ENCODE results near the gene ARL3. TPM values are rescaled to one million over a fixed set of nuclear protein-coding genes. Genes with fewer than 3 reads are reported as not detected.

The ARL3 gene
- total RNA-seq, 2 experiments from 2014 or later = 0.99 to 1.3 TPM

- intact Hi-C loops (cut with DNase I, micrococcal nuclease) = loop anchor here in 1 of 2 experiments (10.0 kb wide), 1 partner anchor 353 kb away; no protein-coding TSS in a partner anchor
- Histone ChIP-seq H3K27me3 (ENCODE audit: control insufficient read depth in 1 of 2, insufficient read depth in 2 of 2, low read length in 2 of 2) (no peaks in the 10 kb centered on the region), H3K27ac (ENCODE audit: low read depth in 1 of 2, low read length in 2 of 2) (no peak overlapping the region), H3K9me3 (ENCODE audit: control insufficient read depth in 1 of 2, insufficient read depth in 1 of 2, low read length in 2 of 2) (no peaks in the 10 kb centered on the region), H3K4me1 (ENCODE audit: insufficient read depth, low read length) (peaks cover 7% of the 10 kb centered on the region), H3K36me3 (ENCODE audit: insufficient read depth, low read length) (peaks cover 10% of the 10 kb centered on the region), H3K4me3 (ENCODE audit: low read length) (no peak overlapping the region)
- H3K4me1 Mint-ChIP-seq (ENCODE audit: low read depth) = peaks cover 29% of the 10 kb centered on the region
- peaks cover 40% of the 10 kb centered on the region for H3K36me3 Mint-ChIP-seq (ENCODE audit: low read depth)
- no peak for TF ChIP-seq CTCF (IDR thresholded peaks at IDR 0.05)
- ATAC-seq (ENCODE audit: poor library complexity) = no peak
- DNase-seq = no peak
- H3K4me3 Mint-ChIP-seq = no peak overlapping the region
- CTCF ChIA-PET = no interaction called here
- H3K27me3 Mint-ChIP-seq = no peaks in the 10 kb centered on the region
- POLR2A ChIA-PET = interaction anchor here (1.1 kb wide), 1 partner anchor 80 kb away, joined by 5 read pairs; no protein-coding TSS in a partner anchor
- H3K27ac Mint-ChIP-seq = no peak overlapping the region
- H3K9me3 Mint-ChIP-seq = no peaks in the 10 kb centered on the region
These were observed 7.8 kb upstream of the ARL3 start for GRCh38 chr10:102721954-102722353.

- CTCF ChIA-PET = no interaction called here
- ATAC-seq (ENCODE audit: poor library complexity) (no peak), DNase-seq (no peak)
- Histone ChIP-seq H3K27me3 (ENCODE audit: control insufficient read depth in 1 of 2, insufficient read depth in 2 of 2, low read length in 2 of 2) (no peaks in the 10 kb centered on the region), H3K27ac (ENCODE audit: low read depth in 1 of 2, low read length in 2 of 2) (no peak overlapping the region), H3K4me3 (ENCODE audit: low read length) (no peak overlapping the region), H3K36me3 (ENCODE audit: insufficient read depth, low read length) (peaks cover 5% of the 10 kb centered on the region), H3K4me1 (ENCODE audit: insufficient read depth, low read length) (peaks cover 13% of the 10 kb centered on the region), H3K9me3 (ENCODE audit: control insufficient read depth in 1 of 2, insufficient read depth in 1 of 2, low read length in 2 of 2) (no peaks in the 10 kb centered on the region)
- no peak for TF ChIP-seq CTCF (IDR thresholded peaks at IDR 0.05)
- H3K4me3 Mint-ChIP-seq = no peak overlapping the region
- POLR2A ChIA-PET = interaction anchor here (1.1 kb wide), 2 partner anchors 46 to 79 kb away, joined by 3 to 5 read pairs; no protein-coding TSS in a partner anchor
- H3K4me1 Mint-ChIP-seq (ENCODE audit: low read depth) = peaks cover 39% of the 10 kb centered on the region
- no peaks in the 10 kb centered on the region for H3K27me3 Mint-ChIP-seq
- intact Hi-C loops (cut with DNase I, micrococcal nuclease) = loop anchor here in 1 of 2 experiments (10.0 kb wide), 1 partner anchor 354 kb away; no protein-coding TSS in a partner anchor
- H3K27ac Mint-ChIP-seq = no peak overlapping the region
- H3K36me3 Mint-ChIP-seq (ENCODE audit: low read depth) = peaks cover 35% of the 10 kb centered on the region
- no peaks in the 10 kb centered on the region for H3K9me3 Mint-ChIP-seq
These were observed 6.6 kb upstream of the ARL3 start for GRCh38 chr10:102720775-102721301.

DNA sequence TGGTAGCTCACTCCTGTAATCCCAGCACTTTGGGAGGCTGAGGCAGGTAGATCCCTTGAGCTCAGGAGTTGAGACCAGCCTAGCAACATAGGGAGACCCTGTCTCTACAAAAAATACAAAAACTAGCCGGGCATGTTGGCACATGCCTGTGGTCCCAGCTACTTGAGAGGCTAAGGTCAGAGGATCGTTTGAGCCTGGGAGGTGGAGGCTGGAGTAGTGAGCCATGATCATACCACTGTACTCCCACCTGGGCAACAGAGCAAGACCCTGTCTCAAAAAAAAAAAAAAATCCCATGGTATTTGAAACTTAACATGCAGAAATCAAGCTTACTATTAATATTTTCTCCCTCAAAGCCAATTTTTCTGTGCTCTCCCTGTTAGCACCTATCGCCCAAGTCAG is 6.1 kb upstream of the ARL3 start:
- no peaks in the 10 kb centered on the region for H3K27me3 Mint-ChIP-seq
- ATAC-seq (ENCODE audit: poor library complexity) (no peak), DNase-seq (no peak)
- Histone ChIP-seq H3K27ac (ENCODE audit: low read depth in 1 of 2, low read length in 2 of 2) (no peak overlapping the region), H3K4me1 (ENCODE audit: insufficient read depth, low read length) (peaks cover 17% of the 10 kb centered on the region), H3K36me3 (ENCODE audit: insufficient read depth, low read length) (peaks cover 5% of the 10 kb centered on the region), H3K27me3 (ENCODE audit: control insufficient read depth in 1 of 2, insufficient read depth in 2 of 2, low read length in 2 of 2) (no peaks in the 10 kb centered on the region), H3K9me3 (ENCODE audit: control insufficient read depth in 1 of 2, insufficient read depth in 1 of 2, low read length in 2 of 2) (no peaks in the 10 kb centered on the region), H3K4me3 (ENCODE audit: low read length) (no peak overlapping the region)
- H3K4me1 Mint-ChIP-seq (ENCODE audit: low read depth) = peaks cover 43% of the 10 kb centered on the region
- intact Hi-C loops (cut with DNase I, micrococcal nuclease) = loop anchor here in 1 of 2 experiments (10.0 kb wide), 1 partner anchor 354 kb away; no protein-coding TSS in a partner anchor
- ChIA-PET CTCF (interaction anchor here (1.0 kb wide), 1 partner anchor 15 kb away, joined by 3 read pairs; no protein-coding TSS in a partner anchor), POLR2A (interaction anchor here (1.1 kb wide), 1 partner anchor 45 kb away, joined by 3 read pairs; no protein-coding TSS in a partner anchor)
- no peak overlapping the region for H3K4me3 Mint-ChIP-seq
- H3K27ac Mint-ChIP-seq = no peak overlapping the region
- H3K36me3 Mint-ChIP-seq (ENCODE audit: low read depth) = peaks cover 34% of the 10 kb centered on the region
- no peak for TF ChIP-seq CTCF (IDR thresholded peaks at IDR 0.05)
- H3K9me3 Mint-ChIP-seq = no peaks in the 10 kb centered on the region

Data from CD4-positive, alpha-beta T cell (primary cell).